GM06990 (cell line): ENCODE results near the gene ST6GAL1.

Experiments
- DNase-seq: peaks from one replicate; pipeline ENCODE4 v3.0.0-alpha.2; 2011; ENCODE audit not compliant: insufficient read length; ENCODE audit errors: extremely low read depth
- H3K27me3 ChIP-seq: replicated peaks from 2 replicates; pipeline ENCODE4 v1.6.0; 2011; ENCODE audit warnings: low read length; ENCODE audit not compliant: control insufficient read depth, insufficient read depth
- H3K36me3 ChIP-seq: 2 replicates; pipeline ENCODE4 v1.5.1; 2011; ENCODE audit warnings: low read length; ENCODE audit not compliant: control insufficient read depth, insufficient read depth
- H3K4me3 ChIP-seq: replicated peaks from 2 replicates; pipeline ENCODE4 v1.5.1; 2011; ENCODE audit warnings: low read depth, mild to moderate bottlenecking, control low read depth, low read length
- CTCF ChIP-seq: IDR thresholded peaks from 2 replicates; pipeline ENCODE4 v1.5.1; 2011; ENCODE audit warnings: low read length, control low read depth, mild to moderate bottlenecking, inconsistent platforms; ENCODE audit not compliant: insufficient read depth, poor library complexity, severe bottlenecking

ST6GAL1 gene

DNA sequence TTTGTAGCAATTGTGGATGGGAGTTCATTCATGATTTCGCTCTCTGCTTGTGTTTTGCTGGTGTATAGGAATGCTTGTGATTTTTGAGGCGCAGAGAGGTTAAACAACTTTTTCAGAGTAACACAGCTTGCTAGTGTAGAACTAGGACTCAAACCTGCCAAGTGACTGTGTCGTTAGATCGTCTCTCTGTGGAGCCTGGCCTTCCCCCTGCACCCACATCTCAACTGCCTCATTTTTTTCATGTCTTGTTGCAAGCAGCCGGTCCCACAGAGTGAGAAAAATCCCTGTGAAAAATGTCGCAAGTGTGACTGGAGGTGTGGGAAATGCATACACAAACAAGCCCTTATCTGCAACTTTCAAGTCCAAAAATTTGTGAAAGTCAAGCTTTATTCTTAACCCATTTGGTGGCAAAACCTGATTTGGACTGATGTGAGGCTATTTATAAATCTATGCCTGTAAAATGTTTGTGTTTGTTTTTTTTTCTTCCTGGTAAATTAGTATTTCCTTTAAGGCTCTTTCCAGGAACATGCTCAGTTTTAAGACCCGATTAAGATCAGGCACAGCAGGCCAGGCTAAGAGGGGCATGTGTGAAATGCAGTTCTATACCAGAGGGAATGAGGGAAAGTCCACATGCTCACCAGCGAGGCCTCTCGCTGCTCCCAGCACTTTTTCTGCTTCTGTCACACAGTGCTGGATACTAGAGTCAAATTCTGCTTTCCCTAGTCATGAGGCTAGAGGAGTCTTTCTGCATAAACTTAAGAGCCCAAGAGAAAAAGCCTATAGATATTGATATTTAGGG is 25.8 kb downstream of the ST6GAL1 start:
- Histone ChIP-seq H3K4me3 (no peak overlapping the region), H3K27me3 (no peaks in the 10 kb centered on the region), H3K36me3 (no peaks in the 10 kb centered on the region; the same call in 1 of the 2 replicates)
- no peak for DNase-seq
- TF ChIP-seq CTCF: no peak

GRCh38 chr3:186959029-186959624 is 28.8 kb downstream of the ST6GAL1 start:
- H3K4me3 ChIP-seq: no peak overlapping the region
- peaks cover 4% of the 10 kb centered on the region; the same call in 1 of the 2 replicates for H3K36me3 ChIP-seq

GRCh38 chr3:186960347-186960746 is 30.0 kb downstream of the ST6GAL1 start:
- peaks cover 4% of the 10 kb centered on the region; the same call in 1 of the 2 replicates for H3K36me3 ChIP-seq
- DNase-seq: no peak
- H3K4me3 ChIP-seq: no peak overlapping the region
- no peak for TF ChIP-seq CTCF
- H3K27me3 ChIP-seq: no peaks in the 10 kb centered on the region

More at GRCh38 chr3:186959029-186959624, 28.8 kb downstream of the ST6GAL1 start:
- TF ChIP-seq CTCF: no peak
- DNase-seq: no peak
- H3K27me3 ChIP-seq: no peaks in the 10 kb centered on the region

GRCh38 chr3:186962445-186962844 is 32.1 kb downstream of the ST6GAL1 start:
- Histone ChIP-seq H3K27me3 (no peaks in the 10 kb centered on the region), H3K4me3 (no peak overlapping the region), H3K36me3 (peaks cover 7% of the 10 kb centered on the region)
- DNase-seq: no peak
- no peak for TF ChIP-seq CTCF

- Histone ChIP-seq H3K4me3 (no peak overlapping the region), H3K27me3 (no peaks in the 10 kb centered on the region), H3K36me3 (peaks cover 7% of the 10 kb centered on the region)
- TF ChIP-seq CTCF: no peak
- no peak for DNase-seq
These were observed 33.3 kb downstream of the ST6GAL1 start for GRCh38 chr3:186963636-186964035.
